ENCODE data around the gene ST3GAL6.

The ST3GAL6 gene

DNA sequence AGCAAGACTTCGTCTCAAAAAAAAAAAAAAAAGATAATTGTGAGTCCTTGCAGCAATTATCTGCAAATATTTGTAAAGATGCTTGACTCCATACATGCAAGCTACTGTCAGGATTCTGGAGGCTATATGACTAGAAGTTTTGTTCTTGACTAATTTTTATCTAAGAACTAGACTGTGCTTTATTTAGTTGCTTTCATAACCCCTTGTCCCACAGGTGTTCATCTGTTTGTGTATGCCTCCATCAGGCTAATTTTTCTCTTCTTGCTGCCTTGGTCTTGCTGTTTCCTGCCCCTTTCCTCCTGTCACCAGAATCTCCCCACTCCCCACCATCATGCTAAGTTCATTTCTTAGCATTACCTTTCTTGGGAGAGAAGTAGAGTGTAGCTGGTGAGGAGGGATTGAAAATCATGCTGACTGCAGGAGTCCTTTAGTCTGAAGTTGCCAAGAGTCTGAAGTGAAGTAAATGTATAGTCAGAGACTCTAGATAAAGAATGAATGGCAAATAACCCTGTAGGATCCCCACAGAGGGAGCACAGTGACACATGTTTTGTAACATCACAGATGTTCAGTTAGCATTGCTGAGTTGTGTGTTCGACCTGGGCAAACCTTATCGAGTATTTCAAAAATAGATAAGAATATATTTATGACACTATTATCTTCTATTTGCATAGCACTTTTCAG, 12.5 kb downstream of the ST3GAL6 start:
- no peak for DNase-seq (ENCODE audit: low spot score)

DNA sequence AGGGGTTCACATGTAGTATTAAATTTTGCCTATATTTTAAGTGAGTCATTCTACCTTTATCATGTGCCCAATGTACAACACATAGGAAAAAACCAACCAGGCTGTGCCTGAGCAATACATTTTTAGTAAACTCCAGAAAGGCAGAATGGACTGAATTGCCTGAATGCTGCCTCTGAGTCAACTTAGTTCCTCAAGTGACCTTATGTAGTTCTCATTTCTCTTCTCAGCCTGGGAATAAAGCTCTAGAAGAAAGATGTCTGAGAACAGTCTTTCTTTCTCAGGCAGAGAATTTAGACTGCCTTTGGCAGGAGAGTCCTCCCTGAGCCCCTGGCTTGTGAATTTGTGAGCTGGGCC, 13.0 kb downstream of the ST3GAL6 start:
- DNase-seq (ENCODE audit: low spot score) = no peak

DNA sequence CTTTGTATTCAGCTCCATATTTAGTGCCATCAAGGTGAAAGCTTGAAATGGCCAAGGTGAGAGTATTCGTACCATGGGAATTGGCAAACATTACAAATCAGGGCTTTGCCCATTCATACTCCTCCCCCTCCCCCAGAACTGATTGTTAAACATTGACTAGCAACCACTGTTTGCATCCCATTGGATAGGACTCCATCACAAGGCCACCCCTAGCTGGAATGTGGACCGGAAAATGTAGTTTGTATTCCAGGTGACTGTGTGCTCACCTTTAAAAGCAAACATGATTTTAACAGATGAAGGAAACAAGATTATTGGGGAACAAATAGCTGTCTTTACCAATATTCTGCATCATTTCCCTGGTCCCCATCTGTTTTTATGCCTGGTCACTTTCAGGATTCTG, 14.1 kb downstream of the ST3GAL6 start:
- DNase-seq (ENCODE audit: low spot score) = no peak

DNA sequence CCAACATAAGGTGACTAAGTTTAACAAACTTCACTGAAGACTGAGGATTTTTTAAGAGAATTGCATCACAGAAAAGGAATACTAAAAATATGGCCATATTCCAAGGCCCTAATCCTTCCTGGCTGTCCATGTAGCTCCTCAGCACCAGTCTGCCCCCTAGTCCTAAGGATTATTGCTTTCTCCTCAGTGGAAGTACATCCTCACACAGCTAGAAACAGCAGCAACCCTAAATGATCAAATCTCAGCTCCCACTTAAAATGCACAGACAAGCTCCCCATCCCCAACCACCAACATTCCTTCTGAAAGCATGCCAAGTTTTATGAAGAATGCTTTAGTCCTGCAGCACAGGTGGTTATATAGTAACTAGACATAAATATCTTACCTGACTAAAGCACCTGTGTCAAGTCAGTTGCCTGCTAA, 14.7 kb downstream of the ST3GAL6 start:
- DNase-seq (ENCODE audit: low spot score) = no peak

DNA sequence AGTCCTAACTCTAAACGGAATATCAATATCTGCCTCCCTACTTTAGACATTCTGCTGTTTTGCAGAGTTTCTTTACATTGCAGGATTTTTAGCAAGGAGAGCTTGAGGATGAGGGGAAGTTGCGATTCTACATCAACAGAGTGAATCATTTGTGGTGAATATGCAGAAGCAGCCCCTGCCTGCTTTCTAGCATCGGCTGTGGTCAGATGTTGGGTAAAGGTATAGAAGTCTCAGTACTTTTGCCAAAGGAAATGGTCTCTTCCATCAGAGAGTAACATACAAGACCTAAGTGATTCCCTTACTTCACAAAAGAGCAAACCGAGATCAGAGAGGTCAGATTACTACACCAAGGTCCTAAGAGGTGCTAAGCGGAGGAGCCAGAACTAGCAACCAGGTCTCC, 15.2 kb downstream of the ST3GAL6 start:
- DNase-seq (ENCODE audit: low spot score) = no peak

DNA sequence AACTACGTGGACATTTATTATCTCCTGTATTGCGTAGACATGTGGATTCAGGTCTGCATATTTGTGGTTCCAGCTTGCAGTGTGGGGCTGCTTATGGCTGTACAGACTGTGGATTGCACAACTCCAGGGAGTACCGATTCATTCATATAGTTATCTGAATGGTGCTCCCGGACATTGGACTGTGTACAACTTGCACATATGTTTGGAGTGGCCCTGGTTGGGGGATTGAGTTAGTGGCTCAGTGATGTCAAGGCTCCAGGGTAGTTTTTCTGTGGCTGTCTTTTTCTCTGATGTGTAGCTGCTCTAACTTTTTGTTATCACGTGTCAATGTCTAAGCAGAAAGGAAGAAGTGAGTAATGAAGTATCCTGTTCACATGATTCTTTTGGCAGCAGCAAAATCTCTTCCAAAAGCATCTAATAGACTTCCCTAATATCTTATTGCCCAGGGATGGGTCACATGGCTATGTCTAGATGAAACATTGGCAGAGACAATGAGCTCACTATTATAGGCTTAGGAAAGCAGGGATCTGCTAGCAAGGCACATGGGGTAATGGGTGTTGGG, 15.8 kb downstream of the ST3GAL6 start:
- no peak for DNase-seq (ENCODE audit: low spot score)

DNA sequence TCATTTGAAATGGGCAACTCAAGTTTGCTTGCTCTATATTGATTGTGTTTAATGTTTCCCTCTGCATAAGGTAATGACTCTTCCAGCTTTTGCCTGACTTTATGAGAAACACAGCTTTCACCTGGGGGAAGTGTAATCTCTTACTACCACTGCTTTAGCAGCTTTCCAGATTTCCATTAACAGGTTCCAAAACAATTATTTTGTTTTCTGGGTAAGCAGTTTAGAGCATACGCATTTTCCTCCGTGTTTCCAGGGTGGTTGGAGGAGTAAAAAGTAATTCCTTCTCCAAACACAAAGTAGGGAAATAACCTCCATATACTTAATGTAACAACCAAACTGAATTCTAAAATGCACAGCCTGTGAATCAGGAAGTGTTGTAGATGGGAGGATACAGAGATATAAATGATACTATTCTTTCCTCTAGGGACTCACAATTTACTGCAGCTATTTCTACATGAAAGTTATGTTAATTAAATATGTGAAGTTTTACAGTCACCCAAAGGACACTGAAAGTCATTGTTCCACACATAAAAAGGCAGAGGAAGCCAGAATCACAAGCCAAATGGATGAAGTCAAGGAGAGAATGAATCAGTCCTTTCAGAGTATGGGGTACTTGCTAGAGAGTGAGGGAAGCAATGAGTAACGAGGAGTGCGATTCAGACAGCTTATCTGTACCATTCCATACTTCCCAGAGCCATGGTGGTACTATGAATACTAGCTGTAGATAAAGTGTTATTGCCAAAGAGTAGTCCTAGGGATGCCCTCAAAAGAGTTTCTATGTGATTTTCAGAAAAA, 16.6 kb downstream of the ST3GAL6 start:
- no peak for DNase-seq (ENCODE audit: low spot score)

DNA sequence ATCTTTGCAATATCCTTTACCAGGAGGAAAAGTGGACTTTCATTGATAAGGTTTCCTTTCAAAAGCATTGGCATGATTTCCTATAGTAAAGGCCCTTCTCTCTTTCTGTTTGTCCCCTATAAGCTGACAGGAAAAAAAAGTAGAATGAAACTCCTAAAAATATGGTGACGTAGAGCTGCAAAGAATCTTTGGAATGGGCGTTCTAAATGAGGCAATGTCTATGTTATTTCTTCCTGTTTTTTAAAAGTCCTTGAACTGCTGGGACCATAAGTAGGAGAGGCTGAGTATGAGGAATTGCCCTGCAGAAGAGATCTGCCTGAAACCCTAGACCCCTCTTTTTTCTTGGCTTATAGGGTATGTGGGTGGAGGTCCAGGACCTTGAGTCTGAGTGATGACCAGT, 17.2 kb downstream of the ST3GAL6 start:
- no peak for DNase-seq (ENCODE audit: low spot score)

DNA sequence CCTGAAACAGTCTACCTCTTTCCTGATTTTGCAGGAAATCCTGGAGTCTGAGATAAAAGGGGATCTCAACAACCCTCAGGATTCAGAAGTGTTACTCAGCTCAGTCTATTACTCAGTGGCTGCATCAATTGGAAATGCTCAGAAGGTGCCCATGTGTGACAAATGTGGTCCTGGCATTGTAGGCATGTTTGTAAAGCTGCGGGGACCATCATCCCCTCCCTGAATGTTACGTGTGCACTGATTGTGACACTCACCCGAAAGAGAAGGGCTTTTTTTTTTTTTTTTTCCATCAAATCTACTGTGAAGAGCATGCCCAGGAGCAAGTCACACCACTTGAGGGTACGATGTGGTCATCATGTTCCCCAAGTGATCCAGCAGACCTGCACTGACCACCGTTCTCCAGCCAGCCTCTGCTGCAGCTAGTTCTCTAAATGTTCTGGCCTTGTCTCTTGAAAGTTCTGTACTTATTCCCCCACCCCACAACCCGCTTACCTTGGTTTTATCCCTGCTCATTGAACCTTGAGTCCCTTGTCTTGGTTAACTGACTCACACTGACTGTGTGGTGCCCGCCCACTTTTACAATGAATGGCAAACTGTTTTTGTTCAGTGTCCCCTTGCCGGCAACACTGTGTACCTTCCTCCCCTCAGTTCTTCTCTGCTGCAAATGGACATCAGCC, 19.8 kb downstream of the ST3GAL6 start:
- DNase-seq (ENCODE audit: low spot score) = no peak

DNA sequence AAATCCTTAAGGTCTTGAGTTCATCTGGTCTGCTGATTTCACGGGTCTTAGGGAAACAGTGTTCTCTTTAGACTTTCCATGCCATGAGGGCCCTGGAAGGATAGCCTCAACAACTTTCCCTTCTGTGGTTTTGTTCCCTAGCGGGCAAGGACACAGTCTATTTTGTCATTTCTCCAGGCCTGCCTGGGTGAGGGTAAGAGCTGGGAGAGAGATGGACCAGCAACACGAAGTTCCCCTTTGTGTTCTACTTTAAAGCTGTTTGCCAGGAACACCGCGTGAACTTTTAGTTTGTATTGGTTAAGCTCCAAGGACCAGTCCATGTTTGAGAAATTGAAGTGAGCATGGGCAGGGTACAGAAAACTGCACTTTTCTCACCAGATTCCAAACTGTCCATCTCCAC, 20.9 kb downstream of the ST3GAL6 start:
- no peak for DNase-seq (ENCODE audit: low spot score)

DNA sequence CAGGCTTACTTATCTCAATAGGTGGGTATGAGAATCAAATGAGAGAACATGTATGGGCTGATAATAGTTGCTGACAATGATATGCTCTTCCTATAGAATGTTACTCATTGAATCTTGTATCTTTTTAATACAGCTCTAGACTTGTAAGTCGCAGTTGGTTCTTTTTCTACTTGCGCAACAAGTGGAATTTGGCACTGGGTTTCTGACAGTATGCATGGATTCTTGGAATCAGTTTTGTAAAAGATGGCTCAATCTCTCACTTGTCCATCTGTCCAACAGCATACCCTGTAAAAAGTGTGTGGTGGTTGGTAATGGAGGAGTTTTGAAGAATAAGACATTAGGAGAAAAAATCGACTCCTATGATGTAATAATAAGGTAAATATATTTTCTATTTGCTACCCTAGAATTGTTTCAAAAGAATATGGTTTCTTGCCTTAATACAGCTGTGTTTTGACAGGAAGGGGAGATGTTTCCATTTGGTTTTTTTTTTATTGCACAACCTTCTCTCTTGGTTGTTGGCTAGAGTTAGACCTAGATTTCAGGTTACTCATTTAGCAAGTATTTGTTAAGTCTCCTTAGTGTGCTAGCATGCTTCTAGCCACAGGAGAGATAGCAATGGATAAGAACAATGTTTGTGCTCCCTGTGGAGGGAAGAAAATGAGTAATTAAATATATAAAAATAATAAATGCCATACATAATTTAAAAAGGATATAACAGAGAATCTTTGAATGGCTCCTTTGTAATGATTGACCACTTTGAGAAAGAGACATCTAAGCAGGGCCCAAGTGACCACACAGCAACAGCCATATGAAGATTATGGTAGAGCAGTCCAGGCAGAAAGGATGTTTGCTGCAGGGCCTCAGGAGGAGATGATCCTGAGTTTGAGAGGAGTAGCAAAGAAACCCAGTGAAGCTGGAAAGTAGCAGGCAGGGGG, 21.8 kb downstream of the ST3GAL6 start:
- no peak for DNase-seq (ENCODE audit: low spot score)

DNA sequence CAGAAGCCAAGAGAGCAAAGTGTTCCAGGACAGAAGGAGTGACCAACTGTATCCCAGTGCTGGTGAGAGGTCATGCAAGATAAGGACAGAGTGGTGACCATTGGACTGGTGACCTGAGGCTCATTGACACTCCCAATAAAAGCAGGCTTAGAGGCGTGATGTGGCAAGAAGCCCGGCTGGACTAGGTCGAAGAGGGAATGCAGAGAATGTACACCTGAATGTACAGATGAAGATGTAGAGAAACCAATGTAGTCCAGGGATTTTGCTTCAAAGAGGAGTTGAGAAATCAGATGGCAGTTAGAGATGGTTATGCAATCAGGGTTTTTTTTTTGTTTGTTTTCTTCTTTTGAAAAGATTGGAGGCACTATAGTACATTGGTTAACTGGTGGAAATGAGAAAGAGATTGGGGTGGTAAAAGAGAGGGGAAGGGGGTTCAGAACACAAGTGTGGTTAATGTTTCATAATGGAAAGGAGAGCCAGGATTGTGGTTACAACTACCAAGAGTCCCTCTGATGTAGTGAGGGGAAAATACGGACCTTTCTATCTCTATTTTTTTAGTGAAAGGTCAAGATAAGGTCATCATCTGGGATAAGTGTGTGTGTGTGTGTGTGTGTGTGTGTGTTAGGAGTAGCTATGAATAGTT, 23.3 kb downstream of the ST3GAL6 start:
- DNase-seq (ENCODE audit: low spot score) = no peak

DNA sequence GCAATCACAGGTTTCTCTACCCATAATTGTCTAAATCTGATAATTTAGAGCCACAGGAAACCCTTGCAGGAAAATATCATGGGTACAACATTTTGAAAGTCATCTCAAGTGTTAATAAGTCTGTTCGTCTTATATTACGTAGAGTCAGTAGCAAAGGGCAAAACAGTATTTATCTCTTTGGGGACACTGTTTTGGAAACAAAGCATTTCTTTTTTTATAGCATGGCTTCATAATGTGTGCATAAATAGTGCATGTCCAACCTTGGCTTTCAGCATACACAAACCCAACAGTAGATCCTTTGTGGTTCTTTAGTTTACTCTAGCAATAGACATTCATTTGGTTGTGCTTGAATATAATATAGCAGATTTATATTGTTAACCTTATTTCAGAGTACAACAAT, 24.0 kb downstream of the ST3GAL6 start:
- DNase-seq (ENCODE audit: low spot score) = no peak

DNA sequence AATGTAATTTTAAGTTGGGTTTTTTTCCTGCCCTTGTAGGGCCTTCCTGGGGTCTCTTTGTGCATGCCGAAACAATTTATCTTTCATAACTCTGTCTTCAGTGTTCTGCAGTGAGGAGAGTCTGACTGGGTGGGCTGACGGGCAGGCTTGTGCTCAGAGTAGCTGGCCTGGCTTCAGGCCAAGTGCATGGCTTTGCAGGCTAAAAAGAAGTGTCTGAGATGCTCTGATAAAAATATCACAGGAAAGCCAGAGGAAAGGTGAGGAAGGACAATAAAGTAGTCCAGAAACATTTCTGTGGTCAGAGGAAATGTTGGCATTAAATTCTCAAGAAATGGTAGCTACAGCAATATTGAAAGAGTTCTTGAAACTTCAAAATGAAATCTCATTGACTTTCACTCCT, 25.5 kb downstream of the ST3GAL6 start:
- no peak for DNase-seq (ENCODE audit: low spot score)

DNA sequence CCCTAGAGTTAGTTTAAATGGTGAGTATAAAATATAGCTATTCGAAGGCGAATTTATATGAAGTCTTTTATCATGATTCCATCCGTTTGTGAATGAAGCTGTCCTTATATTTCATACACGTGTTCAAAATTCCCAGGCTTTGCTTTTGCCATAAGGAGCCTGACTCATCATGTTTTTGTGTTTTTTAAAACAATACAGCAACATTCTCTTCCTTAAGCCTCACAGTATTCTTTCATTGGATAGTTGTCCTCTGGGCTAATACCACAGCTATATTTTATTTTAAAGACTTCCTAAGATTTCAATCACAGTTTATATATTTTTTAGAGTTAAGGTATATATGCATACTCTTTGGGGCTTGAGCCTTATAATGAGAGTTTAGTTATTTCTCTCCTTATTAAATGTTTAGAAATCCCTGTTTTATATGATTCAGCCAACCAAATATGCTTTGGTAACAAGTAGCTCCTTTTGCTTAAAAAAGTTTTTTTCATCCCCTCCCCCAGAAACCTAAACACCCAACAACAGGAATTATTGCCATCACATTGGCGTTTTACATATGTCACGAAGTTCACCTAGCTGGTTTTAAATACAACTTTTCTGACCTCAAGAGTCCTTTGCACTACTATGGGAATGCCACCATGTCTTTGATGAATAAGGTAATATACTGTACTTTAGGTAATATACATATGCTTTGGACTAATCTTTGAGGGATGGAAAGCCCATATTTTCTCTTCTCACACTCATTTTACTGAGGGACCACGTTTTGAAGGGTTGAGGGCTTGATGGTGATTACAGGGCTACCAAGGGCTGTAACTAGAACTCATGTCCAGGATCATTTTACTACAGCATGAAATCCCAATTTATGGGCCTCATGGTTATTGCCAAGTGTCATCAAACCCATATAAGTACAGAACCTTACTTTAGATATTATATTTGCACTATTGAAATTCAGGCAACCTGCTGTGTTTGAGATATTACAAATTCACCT, 28.5 kb downstream of the ST3GAL6 start:
- DNase-seq (ENCODE audit: low spot score) = no peak

DNA sequence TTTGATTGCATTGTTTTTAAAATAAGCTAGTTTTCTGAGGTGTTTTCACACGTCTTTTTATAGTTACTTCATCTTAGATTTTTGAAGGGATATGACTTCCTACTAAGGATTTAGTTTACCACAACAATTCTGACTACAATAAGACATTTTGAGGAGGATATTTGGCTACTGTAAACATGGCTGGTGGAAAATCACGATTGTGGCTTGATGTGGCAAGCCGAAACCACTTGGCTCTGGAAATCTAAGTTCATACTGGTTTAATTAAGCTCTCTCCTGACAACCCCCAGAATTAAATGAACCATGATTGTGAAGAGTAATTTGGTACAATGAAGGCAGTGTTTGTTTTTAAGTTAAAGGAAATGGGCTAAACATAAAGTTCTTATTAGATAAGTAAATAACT, 30.8 kb downstream of the ST3GAL6 start:
- DNase-seq (ENCODE audit: low spot score) = no peak

DNA sequence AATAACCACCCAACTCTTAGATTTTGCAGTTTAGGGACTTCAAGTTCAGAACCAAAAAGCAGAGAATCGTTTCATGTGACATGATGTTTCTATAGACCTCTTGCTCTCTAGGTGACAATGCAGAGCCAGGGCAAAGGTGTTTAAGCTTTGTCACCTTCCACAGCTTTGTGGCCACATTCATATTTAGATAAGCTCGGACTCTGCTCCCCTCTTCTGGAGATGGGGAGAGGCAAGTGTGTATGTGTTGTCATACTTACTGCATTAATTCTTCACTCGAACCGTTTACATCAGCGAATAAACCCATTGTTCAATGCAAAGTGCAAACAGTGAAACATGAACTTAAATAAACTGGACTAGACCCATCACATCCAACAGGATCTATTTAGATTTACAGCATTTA, 33.2 kb downstream of the ST3GAL6 start:
- DNase-seq (ENCODE audit: low spot score) = no peak

DNA sequence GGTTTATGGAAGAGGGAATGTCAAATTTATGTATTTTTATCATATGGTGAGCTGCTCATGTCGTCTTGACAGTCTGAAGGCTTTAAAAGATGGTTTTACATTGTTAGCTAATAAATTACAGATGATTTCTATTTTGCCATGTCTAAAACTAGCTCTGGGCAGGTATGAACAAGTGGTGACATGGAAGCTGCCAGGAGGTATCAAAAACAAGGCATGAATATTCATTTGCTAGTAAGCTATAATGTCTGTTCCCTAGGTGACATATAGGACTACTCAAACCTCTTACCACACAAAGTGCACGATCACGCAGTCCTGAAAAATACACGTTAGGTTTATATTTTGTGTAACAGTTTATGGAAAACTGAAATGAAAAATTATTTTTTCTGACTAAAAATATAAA, 34.8 kb downstream of the ST3GAL6 start:
- no peak for DNase-seq (ENCODE audit: low spot score)

DNA sequence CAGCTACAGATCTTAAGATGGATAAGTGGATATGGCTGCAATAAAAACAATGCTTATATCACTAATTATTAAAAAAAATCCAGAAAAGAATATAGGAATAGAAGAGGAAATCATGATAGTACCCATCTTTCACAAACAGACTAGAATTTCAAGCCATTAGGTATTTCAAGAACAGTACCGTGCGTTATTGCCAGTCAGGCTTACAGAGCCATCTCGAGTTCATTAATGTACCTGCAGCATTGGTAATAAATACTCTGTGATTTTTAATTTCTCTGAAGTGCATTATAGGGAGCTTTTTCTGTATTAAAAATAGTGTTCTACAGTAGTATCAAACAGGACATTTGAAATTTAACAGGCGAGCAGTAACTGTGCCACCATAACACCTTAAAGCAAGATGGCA, 35.7 kb downstream of the ST3GAL6 start:
- DNase-seq (ENCODE audit: low spot score) = no peak

DNA sequence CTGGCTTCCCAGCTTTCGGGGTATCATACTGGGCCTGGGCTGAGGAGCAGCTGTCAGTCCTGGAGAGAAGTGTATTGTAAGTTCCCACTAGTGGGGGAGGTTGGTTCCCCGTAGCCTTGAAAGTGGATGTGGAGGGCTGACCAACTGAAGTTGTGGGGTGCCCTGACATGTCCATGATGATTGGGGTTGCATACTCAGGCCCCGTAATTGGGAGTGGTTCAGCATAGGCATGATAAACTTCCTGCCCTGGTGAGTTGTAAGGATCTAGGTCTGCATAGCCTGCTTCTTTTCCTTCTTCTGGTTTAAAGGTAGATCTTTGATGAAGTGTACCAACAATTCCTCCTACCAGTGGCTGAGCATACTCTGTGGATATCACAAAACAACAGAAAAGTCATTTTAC, 36.3 kb downstream of the ST3GAL6 start:
- DNase-seq (ENCODE audit: low spot score) = no peak

Data from SK-N-DZ (cell line).